Testis (tissue), 2 donors: ENCODE measurements around the gene SCAMP1.

Source experiments
- CTCF ChIP-seq, 3 experiments: fragments of 450-650 bp in 2 of 3; fragments of 200-600 bp in 1 of 3; sonication (generic) in 1 of 3; IDR thresholded peaks; one replicate each; pipeline ENCODE4 v1.5.1; 2016 to 2019; ENCODE audit warnings: antibody characterized with exemption in 3 of 3, mild to moderate bottlenecking in 2 of 3, moderate library complexity in 1 of 3
- POLR2A ChIP-seq: fragments of 450-650 bp; IDR thresholded peaks from one replicate; pipeline ENCODE4 v1.6.1; 2017; ENCODE audit warnings: antibody characterized with exemption, mild to moderate bottlenecking, moderate library complexity

- TF ChIP-seq CTCF (IDR thresholded peaks at IDR 0.05) = no peak
- no peak for TF ChIP-seq POLR2A
Measured at GRCh38 chr5:78499485-78499884, 139.1 kb downstream of the SCAMP1 start.
